GM19468 (cell line): ENCODE results near the gene PRDM7.
"Not testable (repeated sequence)": the region's sequence is repeated elsewhere in the genome, so short reads cannot be mapped to it uniquely, and the experiment has no call there.

ENCODE experiments used
- ATAC-seq: cut with Tn5 transposase; IDR thresholded peaks from one replicate; pipeline ENCODE4 v1.9.1; 2021; ENCODE audit warnings: mild to moderate bottlenecking, moderate library complexity, moderate number of reproducible peaks; ENCODE audit not compliant: unreplicated experiment; ENCODE audit errors: extremely low read depth

The PRDM7 gene

GRCh38 chr16:90018652-90019542 is 58.2 kb downstream of the PRDM7 start, which contains the start of gene DBNDD1:
TSS of gene DBNDD1 (minus strand) at chr16:90019456. CDS start at chr16:90019341, 115 bp downstream.
- ATAC-seq: no peak

DNA sequence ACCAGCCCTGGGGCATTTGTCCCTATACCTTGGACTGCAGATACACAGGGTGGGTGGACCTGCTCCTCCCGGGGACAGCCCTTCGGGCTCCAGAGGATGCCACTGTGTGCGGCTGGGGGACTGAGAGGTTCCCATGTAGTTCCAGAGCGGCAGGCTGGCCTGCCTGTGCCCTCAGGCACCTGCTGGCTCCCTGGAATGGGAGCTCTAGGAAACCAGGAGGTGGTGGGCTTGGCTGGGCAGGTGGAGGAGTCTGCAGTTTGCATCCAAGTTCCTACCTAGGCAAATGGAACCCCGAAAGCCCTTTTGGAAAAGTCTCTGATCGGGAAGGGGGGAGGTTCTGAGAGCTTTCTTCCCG is 58.9 kb downstream of the PRDM7 start:
- no peak for ATAC-seq

- ATAC-seq: no peak
Measured at GRCh38 chr16:90016339-90016950, 60.7 kb downstream of the PRDM7 start.

DNA sequence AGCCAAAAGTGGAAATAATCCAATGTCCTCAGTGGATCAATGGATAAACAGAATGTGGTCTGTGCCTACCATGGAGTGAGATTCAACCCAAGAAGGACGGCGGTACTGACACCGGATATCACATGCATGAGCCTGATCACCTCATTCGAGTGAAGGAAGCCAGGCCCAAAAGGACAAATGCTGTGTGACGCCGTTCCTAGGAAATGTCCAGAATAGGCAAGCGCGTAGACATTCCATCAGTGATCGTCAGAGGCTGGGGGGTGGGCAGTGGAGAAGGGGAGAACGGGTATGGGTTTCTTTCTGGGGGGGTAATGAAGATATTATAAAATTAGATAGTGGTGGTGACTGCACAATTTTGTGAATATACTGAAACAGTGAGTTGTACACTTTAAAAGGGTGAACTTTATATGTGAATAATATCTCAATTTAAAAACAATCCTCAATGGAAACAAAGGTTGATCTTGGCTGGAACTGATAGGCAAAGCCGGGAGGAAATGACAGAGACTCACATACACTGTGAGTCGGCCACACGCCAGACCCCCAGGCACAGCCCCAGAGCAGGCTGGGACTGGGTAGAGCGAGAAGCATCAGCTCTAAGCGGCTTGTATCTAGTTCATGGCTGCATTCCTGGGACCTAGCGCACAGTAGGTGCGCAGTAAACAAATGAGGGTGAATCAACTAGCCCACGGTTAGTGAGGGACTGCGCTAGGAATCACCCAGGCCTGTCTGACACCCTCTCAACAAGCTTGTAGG is 61.4 kb downstream of the PRDM7 start:
- ATAC-seq: no peak

- ATAC-seq: no peak
Measured at GRCh38 chr16:90012991-90013745, 64.0 kb downstream of the PRDM7 start.

DNA sequence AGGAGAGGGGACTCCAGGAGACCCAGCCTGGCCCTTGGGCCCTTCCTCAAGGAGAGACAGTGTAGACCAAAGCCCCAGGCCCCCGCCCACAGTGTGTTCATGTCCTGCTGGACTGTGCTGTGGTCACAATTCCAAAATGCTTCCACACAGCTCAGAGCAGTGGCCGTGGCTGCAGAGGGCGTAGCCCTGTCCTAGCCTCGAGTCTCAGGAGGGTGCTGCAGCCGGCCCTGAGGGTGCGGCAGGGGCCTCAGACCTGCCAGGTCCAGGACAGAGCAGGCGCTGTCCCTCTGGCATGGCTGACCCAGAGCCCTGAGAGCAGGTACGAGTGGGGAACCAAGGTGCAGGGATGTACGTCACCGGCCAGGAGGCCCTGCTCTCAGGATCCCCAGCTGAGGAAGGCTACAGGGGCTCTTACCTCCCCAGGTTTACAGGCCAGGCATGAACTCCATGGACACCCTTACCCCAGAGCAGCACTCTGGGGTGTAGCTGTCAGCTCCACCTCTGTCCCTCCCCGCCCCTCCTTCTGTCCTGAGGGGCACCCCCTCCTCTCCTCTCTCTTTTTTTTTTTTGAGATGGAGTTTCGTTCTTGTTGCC is 65.1 kb downstream of the PRDM7 start:
- ATAC-seq: no peak

- ATAC-seq: no peak
Measured at GRCh38 chr16:90011508-90011819, 65.7 kb downstream of the PRDM7 start.

DNA sequence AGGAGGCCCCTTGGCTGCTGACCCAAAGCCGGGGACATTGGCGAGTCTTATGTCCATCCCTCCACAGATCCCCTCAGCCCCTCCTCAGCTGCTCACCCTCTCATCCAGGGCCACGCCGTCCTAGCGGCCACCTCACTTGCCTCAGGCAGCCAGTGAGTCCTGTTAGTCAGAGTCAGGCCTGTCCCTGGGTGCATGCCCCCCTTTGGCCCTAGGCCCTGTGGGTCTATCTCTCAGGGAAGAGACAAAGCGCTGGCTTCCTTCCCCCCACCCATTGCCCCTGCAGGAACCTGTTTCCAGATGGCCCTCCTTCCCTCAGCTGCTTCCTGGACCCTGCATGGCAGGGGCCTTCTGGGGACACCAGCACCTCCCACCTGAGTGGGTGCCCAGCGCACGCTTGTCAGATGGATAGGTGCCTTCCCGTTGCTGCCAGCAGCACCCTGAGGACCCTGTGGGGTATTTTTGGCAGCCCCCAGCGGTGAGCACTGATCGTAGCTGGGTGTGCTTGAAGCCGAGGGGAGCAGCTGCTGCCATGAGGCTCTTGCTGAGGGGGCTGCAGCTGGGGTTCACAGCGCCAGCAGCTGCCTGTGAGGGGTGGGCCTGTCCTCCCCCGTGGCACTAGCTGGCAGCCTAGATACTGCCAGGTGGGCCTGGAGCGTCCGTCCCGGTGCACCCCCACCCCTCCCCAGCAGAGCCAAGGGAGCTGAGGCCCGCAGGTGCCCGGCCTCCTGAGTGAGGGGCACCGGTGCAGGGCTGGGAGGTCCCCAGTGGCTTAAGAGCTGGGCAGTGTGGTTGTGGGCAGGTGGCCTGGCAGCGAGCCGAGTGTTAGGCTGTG is 66.2 kb downstream of the PRDM7 start:
- no peak for ATAC-seq

DNA sequence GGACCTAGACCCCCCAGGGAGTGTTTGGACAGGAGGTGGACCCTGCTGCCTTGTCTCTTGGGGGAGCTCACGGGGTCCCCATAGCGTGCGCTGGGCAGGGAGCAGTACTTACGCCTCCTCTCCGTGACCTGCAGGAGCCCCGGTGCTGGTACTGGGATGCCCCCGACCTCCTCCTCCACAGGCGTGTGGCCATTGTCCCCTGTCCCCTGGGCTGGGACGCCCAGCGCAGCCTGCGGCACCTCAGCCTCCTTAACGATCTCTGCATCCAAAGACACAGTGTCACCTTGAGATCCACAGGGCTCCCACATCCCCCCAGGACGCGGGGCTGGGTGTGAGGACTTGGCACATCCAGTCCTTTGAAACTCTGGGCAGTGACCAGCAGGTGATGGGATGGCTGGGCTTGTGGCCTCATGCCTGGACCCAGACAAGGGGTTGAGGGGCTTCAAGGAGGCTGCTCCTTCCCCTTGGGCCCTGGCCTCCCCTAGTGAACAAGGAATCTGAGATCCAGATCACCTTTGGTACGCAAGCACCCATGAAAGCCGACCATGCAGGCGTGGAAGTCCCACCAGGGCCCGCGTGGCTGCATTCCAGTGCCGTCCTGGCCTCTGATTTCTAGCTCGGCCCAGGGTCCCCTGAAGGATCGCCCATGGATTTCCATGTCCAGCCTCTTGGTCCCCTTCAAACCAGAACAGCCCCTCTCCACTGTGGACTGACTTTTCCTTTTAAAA is 67.8 kb downstream of the PRDM7 start:
- ATAC-seq: no peak

- no peak for ATAC-seq
Measured at GRCh38 chr16:90008708-90009145, 68.4 kb downstream of the PRDM7 start.

GRCh38 chr16:90007635-90008234 is 69.4 kb downstream of the PRDM7 start:
- not testable (repeated sequence) for ATAC-seq

- no peak for ATAC-seq
Measured at GRCh38 chr16:90007015-90007414, 70.1 kb downstream of the PRDM7 start.
